Osteocyte (in vitro differentiated cells): Measurements from ENCODE around the gene ZCCHC18. TPM values are rescaled to one million over a fixed set of nuclear protein-coding genes. Genes with fewer than 3 reads are reported as not detected.
"Not testable (repeated sequence)": the region's sequence is repeated elsewhere in the genome, so short reads cannot be mapped to it uniquely, and the experiment has no call there.

Experiments used
- DNase-seq: peaks from one replicate; pipeline ENCODE4 v3.0.0; 2021; ENCODE audit warnings: mixed read lengths; ENCODE audit not compliant: unreplicated experiment; ENCODE audit errors: extremely low spot score
- H3K27ac Mint-ChIP-seq: one replicate; pipeline ENCODE4 v1.8.0; 2021; ENCODE audit warnings: mild to moderate bottlenecking, mixed read lengths; ENCODE audit not compliant: unreplicated experiment
- H3K27me3 Mint-ChIP-seq: one replicate; pipeline ENCODE4 v1.8.0; 2021; ENCODE audit warnings: mixed read lengths; ENCODE audit not compliant: unreplicated experiment
- H3K36me3 Mint-ChIP-seq: one replicate; pipeline ENCODE4 v1.8.0; 2021; ENCODE audit warnings: mixed read lengths; ENCODE audit not compliant: unreplicated experiment
- H3K4me1 Mint-ChIP-seq: one replicate; pipeline ENCODE4 v1.8.0; 2021; ENCODE audit warnings: mixed read lengths; ENCODE audit not compliant: unreplicated experiment
- H3K4me3 Mint-ChIP-seq: one replicate; pipeline ENCODE4 v1.8.0; 2021; ENCODE audit warnings: mild to moderate bottlenecking, moderate library complexity, mixed read lengths; ENCODE audit not compliant: unreplicated experiment
- H3K9me3 Mint-ChIP-seq: one replicate; pipeline ENCODE4 v1.8.0; 2021; ENCODE audit warnings: mixed read lengths; ENCODE audit not compliant: unreplicated experiment
- CTCF ChIP-seq: fragments of 200-600 bp; sonication (generic); IDR thresholded peaks from 2 replicates; pipeline ENCODE4 v1.5.0; 2021; ENCODE audit warnings: antibody characterized with exemption, mild to moderate bottlenecking, moderate library complexity
- long read RNA-seq: library from polyadenylated mRNA; unstranded; transcript quantifications from one replicate; pipeline ENCODE4 v2.0.0, GENCODE V29; 2021
- total RNA-seq: library from RNA; stranded (reverse); gene quantifications from 2 replicates; pipeline ENCODE4 v1.2.1, GENCODE V29; 2021

Gene ZCCHC18
- 5.2 and 6.4 TPM in 2 replicates for total RNA-seq
- long read RNA-seq, transcript ZCCHC18-206 (3 exons, 2,941 nt) = major isoform, 8 of 16 reads
- long read RNA-seq, transcript ZCCHC18-201 (4 exons, 1,241 nt) = minor isoform, 5 of 16 reads
- long read RNA-seq, partial matches to known transcripts = 0 of 16 reads
- long read RNA-seq, other reads (novel, unspliced or antisense) = 2 of 16 reads

- peak within 1 kb of the TSS; percentile 91 for H3K27ac Mint-ChIP-seq
Observed at GRCh38 chrX:104112326-104112951, at the start of gene ZCCHC18. ZCCHC18 (plus strand) TSS chrX:104112523; CDS start chrX:104114112, 1,589 bp downstream.

DNA sequence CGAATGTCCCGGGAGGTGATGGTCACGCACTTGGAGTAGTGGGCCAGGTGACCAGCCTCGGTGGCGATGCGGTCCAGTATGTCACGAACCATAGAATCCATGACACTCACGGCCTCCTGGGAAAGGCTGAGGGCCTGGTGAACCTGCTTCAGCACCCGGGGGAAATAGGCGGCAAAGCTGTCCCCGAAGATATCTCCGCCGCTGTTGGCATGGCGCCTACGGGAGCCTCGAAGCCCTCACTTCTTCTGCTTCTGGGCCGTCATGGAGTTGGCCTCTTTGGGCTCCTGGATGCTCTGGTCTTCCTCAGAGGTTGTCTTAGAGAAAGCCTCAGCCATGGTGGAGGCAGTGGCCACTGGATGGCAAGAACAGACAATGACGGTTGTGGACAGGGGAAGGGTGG lies 49.7 kb upstream of the ZCCHC18 start:
- H3K27ac Mint-ChIP-seq, H3K27me3 Mint-ChIP-seq, H3K4me3 Mint-ChIP-seq, DNase-seq, H3K4me1 Mint-ChIP-seq, H3K9me3 Mint-ChIP-seq, H3K36me3 Mint-ChIP-seq: not testable (repeated sequence)

More at GRCh38 chrX:104112326-104112951, at the start of gene ZCCHC18:
- Mint-ChIP-seq H3K27me3 (no peaks in the 10 kb centered on the region), H3K36me3 (no peaks in the 10 kb centered on the region), H3K4me3 (peak within 1 kb of the TSS; percentile 87), H3K9me3 (no peaks in the 10 kb centered on the region), H3K4me1 (peaks cover 6% of the 10 kb centered on the region)
- peak; percentile 89 for DNase-seq
- no peak for TF ChIP-seq CTCF

DNA sequence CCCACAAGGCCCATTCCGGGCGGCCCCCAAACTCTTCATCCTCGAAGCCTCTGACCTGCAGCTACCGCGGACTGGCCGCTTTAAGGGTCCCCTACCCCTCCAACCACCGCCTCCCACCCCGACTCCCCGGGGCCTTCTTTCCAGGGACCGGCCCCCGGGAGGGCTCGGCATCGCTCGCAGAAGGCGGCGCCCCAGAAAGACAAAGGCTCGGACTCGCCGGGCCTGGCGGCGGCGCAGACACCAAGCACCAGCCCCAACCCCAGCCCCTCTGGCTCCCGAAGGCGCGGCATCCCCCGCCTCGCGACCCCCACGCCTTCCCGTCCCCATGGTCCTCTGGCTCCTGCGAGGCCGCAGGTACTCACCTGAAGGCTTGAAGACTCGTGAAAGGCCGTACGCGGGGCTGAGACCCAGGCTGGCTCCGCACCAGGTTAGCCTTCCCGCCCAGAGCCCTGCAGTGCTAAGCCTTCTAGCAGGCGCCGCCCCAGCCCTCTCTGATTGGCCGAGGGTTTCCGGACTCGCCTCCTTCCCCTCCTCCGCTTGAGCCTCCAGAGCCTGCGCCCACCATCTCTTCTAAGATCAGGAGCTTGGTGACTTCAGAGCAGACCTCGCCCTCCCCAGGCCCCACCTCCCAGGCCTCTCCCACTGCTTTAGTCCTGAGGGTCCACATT lies 36.4 kb upstream of the ZCCHC18 start, which contains the start of gene TMSB15C:
Gene TMSB15C, minus strand, starts transcription at position 459 of the 668 bp plus-strand sequence.
- not testable (repeated sequence) for H3K4me1 Mint-ChIP-seq, H3K27me3 Mint-ChIP-seq, H3K9me3 Mint-ChIP-seq, H3K27ac Mint-ChIP-seq, DNase-seq, H3K36me3 Mint-ChIP-seq, H3K4me3 Mint-ChIP-seq

- not testable (repeated sequence) for H3K9me3 Mint-ChIP-seq, H3K36me3 Mint-ChIP-seq, DNase-seq, H3K4me1 Mint-ChIP-seq, H3K27ac Mint-ChIP-seq, H3K4me3 Mint-ChIP-seq, H3K27me3 Mint-ChIP-seq
Observed at GRCh38 chrX:104077854-104078253, 34.5 kb upstream of the ZCCHC18 start.

GRCh38 chrX:104084063-104084462 lies 28.3 kb upstream of the ZCCHC18 start:
- H3K4me3 Mint-ChIP-seq = no peak overlapping the region

More at GRCh38 chrX:104084063-104084462, 28.3 kb upstream of the ZCCHC18 start:
- Mint-ChIP-seq H3K27ac (no peak overlapping the region), H3K27me3 (no peaks in the 10 kb centered on the region), H3K4me1 (no peaks in the 10 kb centered on the region), H3K36me3 (no peaks in the 10 kb centered on the region), H3K9me3 (peaks cover 6% of the 10 kb centered on the region)
- no peak for TF ChIP-seq CTCF
- peak; percentile 81 for DNase-seq
